Fibroblast of skin of right biceps (primary cell): Measurements from ENCODE around the gene PRKAR1B.

Source experiments
- DNase-seq: peaks from one replicate; pipeline ENCODE4 v3.0.0-alpha.2; 2013

PRKAR1B gene

GRCh38 chr7:739983-740942, 13.2 kb upstream of the PRKAR1B start:
- DNase-seq, result no peak

DNA sequence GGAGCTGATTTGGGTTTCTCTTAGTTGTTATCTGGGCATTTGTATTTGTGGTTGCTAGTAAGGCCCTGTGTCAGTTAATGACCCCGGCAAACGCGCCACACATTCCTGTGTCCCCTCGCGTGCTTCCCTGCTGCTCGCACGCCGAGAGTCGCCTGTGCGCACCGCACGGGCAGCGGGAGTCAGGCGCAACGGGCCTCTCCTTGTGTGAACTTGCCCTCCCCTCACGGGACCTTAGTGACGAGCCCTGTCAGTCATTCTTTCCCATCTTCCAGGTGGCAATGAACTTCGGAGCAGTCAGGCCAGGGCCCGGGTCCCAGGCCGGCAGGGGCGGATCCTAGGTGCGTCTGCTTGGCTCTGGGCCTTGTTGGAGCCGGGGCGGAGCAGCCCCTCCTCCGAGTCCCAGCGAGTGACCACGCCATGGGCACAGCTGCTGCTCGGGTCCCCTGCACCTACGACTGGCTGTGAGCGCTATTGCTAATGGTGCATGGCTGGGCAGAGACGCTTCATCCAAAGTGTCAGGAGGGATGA, 12.4 kb upstream of the PRKAR1B start:
- DNase-seq, result no peak

DNA sequence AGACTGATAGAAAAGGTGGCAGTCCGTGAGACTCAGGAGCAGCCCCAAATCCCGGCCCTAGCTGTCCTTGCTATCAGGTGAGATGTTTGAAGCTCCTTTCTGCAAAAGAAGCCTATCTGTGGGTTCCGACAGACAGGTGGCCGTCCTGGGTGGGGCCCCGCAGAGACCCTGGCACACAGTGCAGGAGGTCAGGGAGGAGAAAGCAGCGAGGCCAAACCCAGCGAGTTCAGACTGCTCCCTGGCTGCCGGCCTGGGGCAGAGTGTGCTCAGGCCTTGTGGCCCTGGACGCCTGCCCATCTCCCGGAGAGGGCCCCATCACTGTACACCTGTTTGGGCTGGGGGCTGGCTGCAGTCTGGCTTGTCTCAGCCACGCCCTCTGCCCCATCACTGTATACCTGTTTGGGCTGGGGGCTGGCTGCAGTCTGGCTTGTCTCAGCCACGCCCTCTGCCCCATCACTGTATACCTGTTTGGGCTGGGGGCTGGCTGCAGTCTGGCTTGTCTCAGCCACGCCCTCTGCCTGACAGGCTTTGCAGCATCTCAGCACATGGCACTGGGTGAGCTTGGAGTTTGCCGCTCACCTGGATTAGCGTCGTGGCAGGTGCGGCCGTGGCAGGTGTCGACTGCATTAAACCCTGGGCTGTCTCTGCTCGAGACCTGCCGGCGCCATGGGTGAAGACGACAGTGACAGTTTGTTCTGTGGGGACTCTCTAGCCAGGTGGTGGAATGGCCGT, 11.8 kb upstream of the PRKAR1B start:
- DNase-seq, result no peak

DNA sequence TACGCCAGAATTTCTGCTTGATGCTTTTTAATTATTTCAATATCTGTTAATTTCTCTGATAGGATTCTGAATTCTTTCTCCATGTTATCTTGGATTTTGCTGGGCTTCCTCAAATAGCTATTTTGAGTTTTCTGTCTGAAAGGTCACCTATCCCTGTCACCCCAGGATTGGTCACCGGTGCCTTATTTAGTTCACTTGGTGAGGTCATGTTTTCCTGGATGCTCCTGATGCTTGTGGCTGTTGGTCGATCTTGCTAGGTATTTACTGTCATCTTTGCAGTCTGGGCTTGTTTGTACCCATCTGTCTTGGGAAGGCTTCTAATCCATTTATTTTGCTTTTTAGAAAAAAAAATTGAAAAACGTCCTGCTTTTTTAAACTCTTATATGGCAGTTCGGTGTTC, 11.2 kb upstream of the PRKAR1B start:
- DNase-seq, result no peak

DNA sequence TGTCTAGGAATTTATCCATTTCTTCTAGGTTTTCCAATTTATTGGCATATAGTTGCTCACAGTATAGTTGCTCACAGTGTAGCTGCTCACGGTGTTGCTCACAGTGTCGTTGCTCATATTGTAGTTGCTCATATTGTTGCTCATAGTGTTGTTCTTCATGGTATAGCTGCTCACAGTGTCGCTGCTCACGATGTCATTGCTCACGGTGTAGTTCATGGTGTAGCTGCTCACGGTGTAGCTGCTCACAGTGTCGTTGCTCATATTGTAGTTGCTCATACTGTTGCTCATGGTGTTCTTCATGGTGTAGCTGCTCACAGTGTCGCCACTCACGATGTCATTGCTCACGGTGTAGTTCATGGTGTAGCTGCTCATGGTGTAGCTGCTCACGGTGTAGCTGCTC, 7.7 kb upstream of the PRKAR1B start:
- DNase-seq, result no peak

DNA sequence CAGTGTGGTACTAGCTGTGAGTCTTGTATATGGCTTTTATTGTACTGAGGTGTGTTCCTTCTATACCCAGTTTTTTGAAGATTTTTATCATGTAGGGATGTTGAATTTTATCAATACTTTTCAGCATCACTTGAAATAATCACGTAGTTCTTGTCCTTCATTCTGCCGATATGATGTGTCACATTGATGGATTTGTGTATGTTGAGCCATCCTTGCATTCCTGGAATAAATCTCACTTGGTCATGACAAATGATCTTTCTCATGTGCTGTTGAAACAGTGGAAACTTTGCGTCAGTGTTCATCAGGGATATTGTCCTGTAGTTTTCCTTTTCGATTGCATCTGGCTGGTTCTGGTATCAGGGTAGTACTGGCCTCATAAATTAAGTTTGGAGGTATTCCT, 7.1 kb upstream of the PRKAR1B start:
- no peak for DNase-seq

DNA sequence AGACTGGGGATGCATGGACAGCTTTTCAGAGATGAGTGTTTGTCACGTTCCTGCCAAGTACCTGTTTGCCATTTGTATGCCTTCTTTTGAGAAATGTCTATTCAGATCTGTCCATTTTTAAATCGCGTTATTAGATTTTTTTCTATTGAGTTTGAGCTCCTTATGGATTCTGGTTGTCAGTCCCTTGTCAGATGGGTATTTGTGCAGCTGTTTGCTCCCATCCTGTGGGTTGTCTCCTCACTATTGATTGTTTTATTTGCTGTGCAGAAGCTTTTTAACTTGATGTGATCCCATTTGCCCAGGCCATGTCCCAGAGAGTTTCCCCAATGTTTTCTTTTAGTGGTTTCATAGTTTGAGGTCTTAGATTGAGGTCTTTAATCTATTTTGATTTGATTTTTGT, 5.5 kb upstream of the PRKAR1B start:
- no peak for DNase-seq

GRCh38 chr7:732094-732541, 5.0 kb upstream of the PRKAR1B start:
- no peak for DNase-seq

DNA sequence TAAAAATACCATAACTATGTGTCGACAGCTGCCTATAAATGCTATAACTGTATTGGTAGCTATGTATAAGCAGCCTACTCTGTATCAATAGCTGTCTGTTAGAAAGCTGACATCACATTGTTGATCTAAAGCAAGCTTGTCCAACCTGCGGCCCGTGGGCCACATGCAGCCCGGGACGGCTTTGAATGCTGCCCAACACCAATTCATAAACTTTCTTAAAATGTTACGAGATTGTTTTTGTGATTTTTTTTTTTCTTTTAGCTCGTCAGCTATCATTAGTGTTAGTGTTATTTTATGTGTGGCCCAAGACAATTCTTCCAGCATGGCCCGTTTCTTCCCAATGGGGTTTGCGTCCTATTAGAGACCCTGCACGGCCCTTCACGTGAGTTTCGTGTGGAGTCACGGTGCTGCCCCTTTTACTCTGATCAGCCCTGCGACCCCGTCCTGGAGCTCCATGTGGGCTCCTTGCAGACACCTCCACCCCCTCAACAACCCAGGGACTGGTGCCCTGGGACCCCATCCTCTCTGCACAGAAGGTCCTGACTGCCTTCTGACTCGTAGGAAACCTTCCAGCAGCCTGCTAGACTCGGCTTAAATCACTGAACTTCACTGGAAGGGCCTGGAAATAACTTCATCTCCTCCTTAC, 4.5 kb upstream of the PRKAR1B start:
- no peak for DNase-seq

DNA sequence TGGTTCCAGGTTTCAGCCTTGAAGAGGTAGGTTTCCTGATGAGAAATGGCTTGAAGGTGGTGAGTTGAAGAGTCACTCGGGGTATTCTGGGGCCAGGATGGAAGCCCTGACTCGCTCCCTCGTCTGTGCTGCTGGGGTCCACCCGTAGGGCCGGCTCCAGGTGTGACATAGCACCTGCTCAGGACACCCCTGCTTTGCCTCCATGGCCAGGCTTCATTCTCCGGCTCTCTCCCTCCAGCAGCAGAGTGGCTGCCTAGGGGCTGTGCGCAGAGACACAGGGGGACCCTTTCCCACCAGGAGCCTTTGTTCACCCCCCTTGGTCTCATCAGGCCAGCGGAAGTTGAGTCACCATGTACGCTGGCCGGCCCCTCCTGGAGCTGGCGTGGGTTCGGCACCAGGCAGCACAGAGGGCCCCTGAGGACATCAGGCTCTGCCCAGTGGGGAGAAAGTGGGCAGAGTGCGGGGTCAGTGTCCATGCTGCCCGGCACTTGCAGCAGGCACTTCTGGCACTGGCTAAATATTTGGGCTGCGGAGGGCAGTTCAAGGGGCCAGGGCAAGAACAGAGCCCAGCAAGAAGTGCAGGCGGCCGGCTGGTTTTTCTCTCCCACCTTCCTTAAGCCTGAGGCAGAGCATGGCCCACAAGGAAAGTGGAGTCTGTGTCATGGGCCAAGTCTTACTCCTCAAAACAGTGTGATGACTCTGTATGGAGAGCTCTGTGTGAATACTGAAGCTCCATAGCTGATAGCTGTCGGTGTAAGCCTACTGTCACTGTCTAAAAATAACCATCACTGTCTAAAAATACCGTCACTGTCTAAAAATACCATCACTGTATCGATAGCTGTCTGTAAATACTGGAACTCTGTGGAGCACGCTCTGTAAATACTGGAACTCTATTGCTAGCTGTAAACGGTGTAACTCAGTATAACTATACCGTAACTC, 3.7 kb upstream of the PRKAR1B start:
- DNase-seq, result no peak

GRCh38 chr7:729140-730000, 2.3 kb upstream of the PRKAR1B start:
- no peak for DNase-seq

GRCh38 chr7:728602-729001, 1.5 kb upstream of the PRKAR1B start:
- DNase-seq, result no peak

- DNase-seq, result peak; percentile 17
Measured at GRCh38 chr7:727806-728460, 852 bp upstream of the PRKAR1B start.

DNA sequence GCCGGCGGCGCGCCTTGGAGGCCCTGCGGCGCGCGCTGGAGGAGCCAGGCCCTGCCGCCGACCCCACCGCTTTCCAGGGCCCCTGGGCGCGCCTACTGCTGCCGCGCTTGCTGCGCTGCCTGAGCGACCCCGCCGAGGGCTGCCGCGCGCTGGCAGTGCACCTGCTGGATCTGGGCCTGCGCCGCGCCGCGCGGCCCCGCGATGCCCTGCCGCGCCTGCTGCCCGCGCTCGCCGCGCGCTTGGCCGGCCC, 302 bp downstream of the PRKAR1B start:
- no peak for DNase-seq

GRCh38 chr7:726084-726853, 812 bp downstream of the PRKAR1B start, which contains the start of gene DNAAF5:
Gene DNAAF5 (plus strand): TSS chr7:726699. CDS start chr7:726721, 22 bp downstream.
- DNase-seq, result peak; percentile 88

DNA sequence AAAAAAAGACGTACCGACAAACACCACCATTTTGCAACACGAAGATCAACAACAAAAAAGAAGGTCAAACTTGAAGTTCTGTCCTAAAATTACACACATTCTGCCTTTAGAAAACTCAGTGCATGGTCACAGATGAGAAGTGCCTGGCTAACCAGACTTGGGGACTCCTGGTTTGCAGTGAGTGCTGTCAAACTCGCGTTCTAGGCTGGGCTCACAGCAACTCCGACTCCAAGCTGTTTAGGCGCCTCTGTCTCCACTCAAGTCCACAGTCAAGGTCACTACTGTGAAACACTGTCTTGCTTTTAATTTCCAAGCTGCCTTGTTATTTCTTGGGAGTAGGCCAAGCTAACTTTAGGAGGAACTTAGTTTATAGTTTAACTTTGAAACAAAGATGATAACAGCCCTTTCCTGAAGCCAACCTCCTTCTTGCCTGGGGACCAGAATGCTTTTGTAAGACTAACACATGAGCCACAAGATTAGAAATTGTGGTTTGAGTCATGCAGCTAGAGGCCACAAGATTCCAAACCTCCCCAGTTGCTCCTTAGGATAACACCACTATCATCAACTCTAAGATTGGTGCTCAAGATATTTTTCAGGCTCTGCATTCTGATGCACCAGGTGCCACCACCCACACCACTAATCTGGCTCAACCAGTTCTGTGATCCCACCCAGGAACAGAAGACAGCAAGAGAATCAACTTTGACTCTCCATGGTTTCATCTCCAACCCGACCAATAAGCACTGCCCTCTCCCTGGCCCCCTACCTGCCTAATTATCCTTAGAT, 1.7 kb downstream of the PRKAR1B start:
- peak; percentile 49 for DNase-seq

DNA sequence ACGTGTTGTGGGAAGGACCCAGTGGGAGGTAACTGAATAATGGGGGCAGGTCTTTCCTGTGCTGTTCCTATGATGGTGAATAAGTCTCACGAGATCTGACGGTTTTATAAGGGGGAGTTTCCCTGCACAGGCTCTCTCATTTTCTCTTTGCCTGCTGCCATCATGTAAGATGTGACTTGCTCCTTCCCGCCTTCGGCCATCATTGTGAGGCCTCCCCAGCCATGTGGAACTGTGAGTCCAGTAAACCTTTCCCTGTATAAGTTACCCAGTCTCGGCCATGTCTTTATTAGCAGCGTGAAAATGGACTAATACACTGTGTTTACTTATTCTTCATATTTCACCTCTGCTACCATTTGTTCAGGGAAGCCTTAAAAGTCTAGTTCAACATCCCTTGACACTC, 2.8 kb downstream of the PRKAR1B start:
- no peak for DNase-seq

DNA sequence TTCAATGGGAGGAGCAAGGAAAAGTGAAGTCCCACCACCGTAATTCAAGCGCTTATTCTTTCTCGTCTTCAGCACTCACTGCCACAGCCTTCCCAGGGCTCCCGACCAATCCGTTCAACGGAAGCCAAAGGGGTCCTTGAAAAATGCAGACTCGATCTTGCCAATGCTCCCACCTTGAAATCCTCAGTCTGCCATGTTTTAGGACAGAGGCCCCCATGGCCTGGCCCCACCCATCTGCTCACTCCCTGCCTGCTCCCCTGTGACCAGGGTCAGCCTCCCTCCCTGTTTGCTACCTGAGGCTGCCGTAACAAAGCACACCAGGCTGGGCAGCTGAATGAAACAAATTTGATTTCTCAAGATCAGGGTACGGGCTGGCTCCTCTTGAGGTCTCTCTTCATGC, 3.5 kb downstream of the PRKAR1B start:
- DNase-seq, result no peak

GRCh38 chr7:721619-722248, 5.3 kb downstream of the PRKAR1B start:
- DNase-seq, result no peak
